ENCODE measurements around the gene AUH. TPM values are rescaled to one million over a fixed set of nuclear protein-coding genes. Genes with fewer than 3 reads are reported as not detected.

AUH gene
- total RNA-seq, 1 experiment from 2014 or later: 21.7 TPM

GRCh38 chr9:91182429-91183225 lies 179.1 kb downstream of the AUH start:
- peaks cover 0 to 5% of the 10 kb centered on the region in 2 experiments; a peak in 1 of 4 replicates for H3K4me1 Mint-ChIP-seq
- no peak overlapping the region for H3K4me3 Mint-ChIP-seq
- no peaks in the 10 kb centered on the region for H4K20me1 ChIP-seq (ENCODE audit: control insufficient read depth, insufficient read depth, insufficient read length)
- H3K4me2 ChIP-seq (ENCODE audit: insufficient read depth, insufficient read length, low read length): no peak overlapping the region
- H3K79me2 ChIP-seq (ENCODE audit: insufficient read depth, low read length): no peaks in the 10 kb centered on the region
- H3K56ac ChIP-seq (ENCODE audit: insufficient read length, low read depth, low read length): no peak overlapping the region
- WGBS (ENCODE audit: extremely low coverage, insufficient read length, low lambda C conversion rate): no CpG with 5 or more reads among the region's 12 CpGs
- H2BK12ac ChIP-seq (ENCODE audit: insufficient read length, low read depth, low read length): no peak overlapping the region
- no peak overlapping the region for H4K5ac ChIP-seq (ENCODE audit: insufficient read length, low read depth, low read length)
- H2AK5ac ChIP-seq (ENCODE audit: insufficient read length, low read length): no peak overlapping the region
- no peak overlapping the region for H4K91ac ChIP-seq (ENCODE audit: insufficient read length, low read depth, low read length)
- no peak overlapping the region for H3K9ac ChIP-seq (ENCODE audit: extremely low read depth, insufficient read length, low read length)
- H2AFZ ChIP-seq (ENCODE audit: low read length): no peak overlapping the region
- no peaks in the 10 kb centered on the region for H3K27me3 ChIP-seq (ENCODE audit: insufficient read depth, low read length)
- H2BK5ac ChIP-seq (ENCODE audit: insufficient read length, low read length): no peak overlapping the region
- no peaks in the 10 kb centered on the region for H3K4me1 ChIP-seq (ENCODE audit: insufficient read depth, low read length)
- H3T11ph ChIP-seq (ENCODE audit: low read length): no peak overlapping the region
- H3K79me1 ChIP-seq (ENCODE audit: insufficient read depth, low read depth, low read length, poor library complexity, severe bottlenecking): no peaks in the 10 kb centered on the region
- H2BK15ac ChIP-seq (ENCODE audit: low read depth, low read length): no peak overlapping the region
- H3K27ac ChIP-seq (ENCODE audit: insufficient read length, low read depth, low read length): no peak overlapping the region
- H4K8ac ChIP-seq (replicated peaks; ENCODE audit: insufficient read length, low read depth, low read length): no peak overlapping the region
- no peak for TF ChIP-seq CTCF (conservative IDR thresholded peaks at IDR 0.05)
- H3K14ac ChIP-seq (ENCODE audit: insufficient read depth, low read length): no peak overlapping the region
- no peaks in the 10 kb centered on the region for H3K23me2 ChIP-seq (ENCODE audit: insufficient read length, low read depth, low read length, poor library complexity, severe bottlenecking)
- H3K9me3 ChIP-seq (ENCODE audit: control insufficient read depth, low read depth, low read length): no peaks in the 10 kb centered on the region
- no peaks in the 10 kb centered on the region for H3K36me3 Mint-ChIP-seq (ENCODE audit: insufficient read depth in 1 of 3, low read depth in 3 of 3)
- H2BK20ac ChIP-seq (ENCODE audit: low read depth, low read length, poor library complexity, severe bottlenecking): no peak overlapping the region
- no peaks in the 10 kb centered on the region for H3K27me3 Mint-ChIP-seq (ENCODE audit: low read depth)
- peaks cover 0 to 3% of the 10 kb centered on the region in 2 experiments; a peak in 2 of 5 replicates for H3K9me3 Mint-ChIP-seq
- no peak overlapping the region for H3K18ac ChIP-seq (ENCODE audit: insufficient read length, low read depth, low read length)
- H3K27ac Mint-ChIP-seq: no peak overlapping the region
- no peak overlapping the region for H3K23ac ChIP-seq (ENCODE audit: insufficient read length, low read depth, low read length)
- H3K4ac ChIP-seq (ENCODE audit: low read depth, low read length): no peak overlapping the region
- no peak for DNase-seq
- H2BK120ac ChIP-seq (ENCODE audit: low read depth, low read length, poor library complexity, severe bottlenecking): no peak overlapping the region
